ENCODE data around the gene RALGAPA2.

RALGAPA2 gene

GRCh38 chr20:20658123-20658522 lies 54.3 kb downstream of the RALGAPA2 start:
- no peak for TF ChIP-seq CTCF (IDR thresholded peaks at IDR 0.05; ENCODE audit: borderline replicate concordance, insufficient read depth, low read depth, low read length)

GRCh38 chr20:20657092-20657491 lies 55.4 kb downstream of the RALGAPA2 start:
- H3K4me3 ChIP-seq (ENCODE audit: low read depth, low read length), result no peak overlapping the region
- no peak for TF ChIP-seq CTCF (IDR thresholded peaks at IDR 0.05; ENCODE audit: borderline replicate concordance, insufficient read depth, low read depth, low read length)

More at GRCh38 chr20:20658123-20658522, 54.3 kb downstream of the RALGAPA2 start:
- no peak overlapping the region for H3K4me3 ChIP-seq (ENCODE audit: low read depth, low read length)

GRCh38 chr20:20655883-20656282 lies 56.6 kb downstream of the RALGAPA2 start:
- TF ChIP-seq CTCF (IDR thresholded peaks at IDR 0.05; ENCODE audit: borderline replicate concordance, insufficient read depth, low read depth, low read length), result no peak
- H3K4me3 ChIP-seq (ENCODE audit: low read depth, low read length), result no peak overlapping the region

- no peak for TF ChIP-seq CTCF (IDR thresholded peaks at IDR 0.05; ENCODE audit: borderline replicate concordance, insufficient read depth, low read depth, low read length)
- H3K4me3 ChIP-seq (ENCODE audit: low read depth, low read length), result no peak overlapping the region
Observed at GRCh38 chr20:20649945-20650344, 62.5 kb downstream of the RALGAPA2 start.

- TF ChIP-seq CTCF (IDR thresholded peaks at IDR 0.05; ENCODE audit: borderline replicate concordance, insufficient read depth, low read depth, low read length), result no peak
- no peak overlapping the region for H3K4me3 ChIP-seq (ENCODE audit: low read depth, low read length)
Observed at GRCh38 chr20:20643927-20644326, 68.5 kb downstream of the RALGAPA2 start.

- no peak overlapping the region for H3K4me3 ChIP-seq (ENCODE audit: low read depth, low read length)
- TF ChIP-seq CTCF (IDR thresholded peaks at IDR 0.05; ENCODE audit: borderline replicate concordance, insufficient read depth, low read depth, low read length), result no peak
Observed at GRCh38 chr20:20641783-20642182, 70.7 kb downstream of the RALGAPA2 start.

- H3K4me3 ChIP-seq (ENCODE audit: low read depth, low read length), result no peak overlapping the region
- no peak for TF ChIP-seq CTCF (IDR thresholded peaks at IDR 0.05; ENCODE audit: borderline replicate concordance, insufficient read depth, low read depth, low read length)
Observed at GRCh38 chr20:20638878-20639277, 73.6 kb downstream of the RALGAPA2 start.
